Vein endothelial cell (primary cell): ENCODE measurements around the gene DMXL1. TPM values are rescaled to one million over a fixed set of nuclear protein-coding genes. Genes with fewer than 3 reads are reported as not detected.

Experiments
- small RNA-seq: library from RNA; depleted of rRNA; stranded (forward); fragments of <200 nt; gene quantifications from one replicate; pipeline ENCODE3, GENCODE V24; 2012
- total RNA-seq: library from RNA; depleted of rRNA; stranded (reverse); fragments of >200 nt; gene quantifications from 2 replicates; pipeline ENCODE4 v1.2.3, GENCODE V29; 2012

Gene DMXL1, protein sequence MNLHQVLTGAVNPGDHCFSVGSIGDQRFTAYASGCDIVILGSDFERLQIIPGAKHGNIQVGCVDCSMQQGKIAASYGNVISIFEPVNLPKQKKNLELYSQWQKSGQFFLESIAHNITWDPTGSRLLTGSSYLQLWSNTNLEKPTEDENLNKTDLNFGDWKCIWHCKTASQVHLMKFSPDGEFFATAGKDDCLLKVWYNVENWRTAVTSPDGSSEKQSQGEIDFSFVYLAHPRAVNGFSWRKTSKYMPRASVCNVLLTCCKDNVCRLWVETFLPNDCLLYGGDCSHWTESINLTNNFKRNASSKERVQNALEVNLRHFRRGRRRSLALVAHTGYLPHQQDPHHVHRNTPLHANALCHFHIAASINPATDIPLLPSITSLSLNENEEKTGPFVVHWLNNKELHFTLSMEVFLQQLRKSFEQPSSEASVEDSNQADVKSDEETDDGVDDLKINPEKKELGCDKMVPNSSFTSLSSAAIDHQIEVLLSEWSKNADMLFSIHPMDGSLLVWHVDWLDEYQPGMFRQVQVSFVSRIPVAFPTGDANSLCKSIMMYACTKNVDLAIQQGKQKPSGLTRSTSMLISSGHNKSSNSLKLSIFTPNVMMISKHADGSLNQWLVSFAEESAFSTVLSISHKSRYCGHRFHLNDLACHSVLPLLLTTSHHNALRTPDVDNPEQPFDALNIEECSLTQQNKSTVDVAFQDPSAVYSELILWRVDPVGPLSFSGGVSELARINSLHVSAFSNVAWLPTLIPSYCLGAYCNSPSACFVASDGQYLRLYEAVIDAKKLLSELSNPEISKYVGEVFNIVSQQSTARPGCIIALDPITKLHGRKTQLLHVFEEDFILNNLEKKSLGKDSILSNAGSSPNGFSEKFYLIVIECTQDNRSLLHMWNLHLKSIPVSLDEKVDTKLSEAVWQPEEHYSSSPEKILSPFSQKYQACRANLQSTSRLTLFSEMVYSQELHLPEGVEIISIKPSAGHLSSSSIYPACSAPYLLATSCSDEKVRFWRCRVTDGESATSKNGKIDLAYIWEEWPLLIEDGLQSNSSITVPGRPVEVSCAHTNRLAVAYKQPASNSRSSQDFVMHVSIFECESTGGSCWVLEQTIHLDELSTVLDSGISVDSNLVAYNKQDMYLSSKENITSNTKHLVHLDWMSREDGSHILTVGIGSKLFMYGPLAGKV (N-terminal part only)
- total RNA-seq, result 23.5 and 31.9 TPM in 2 replicates

DNA sequence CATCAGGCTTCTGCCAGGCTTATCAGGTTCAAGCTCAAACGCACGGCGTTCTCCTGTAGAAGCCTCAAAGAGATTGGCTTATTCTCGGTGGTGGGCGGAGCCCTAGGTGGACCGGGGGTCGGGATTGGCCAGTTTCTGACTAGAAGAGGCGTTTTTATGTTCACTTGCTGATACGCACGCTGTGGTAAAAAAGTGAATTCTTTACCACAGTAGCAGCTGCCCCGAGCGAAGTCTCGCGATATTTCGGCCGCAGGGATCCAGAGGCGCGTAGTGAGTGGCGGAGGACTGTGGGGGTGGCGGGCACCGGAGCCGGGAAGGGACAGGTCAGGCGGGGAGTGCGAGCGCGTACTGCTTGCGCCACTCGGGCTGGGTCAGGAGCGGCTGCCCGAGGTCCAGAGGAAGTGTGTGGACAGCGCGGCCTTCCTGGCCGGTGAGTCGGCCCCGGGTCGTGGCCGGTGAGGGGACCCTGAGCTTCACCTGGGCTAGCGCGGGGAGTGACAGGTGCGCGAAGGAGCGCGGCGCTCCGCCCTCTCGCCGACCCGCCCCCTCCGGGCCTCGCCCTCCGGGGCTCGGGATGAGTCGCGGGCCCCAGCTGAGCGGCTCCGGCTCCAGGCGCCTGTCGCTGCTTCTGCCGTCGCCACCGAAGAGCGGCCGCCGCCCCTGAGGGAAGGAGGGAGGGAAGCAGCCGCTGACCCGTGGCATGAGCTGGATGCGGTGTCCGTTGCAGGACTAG is at the start of gene DMXL1:
DMXL1 (plus strand) TSS at position 260 of the 733 bp plus-strand sequence. CDS start 483 bp downstream, outside the sequence.

Small RNA genes lying within 50 kb of the gene (small RNA-seq; reads per million reads assigned to genes)
- not detected for gene LAMTOR3P2
- not detected for gene MIR5706
- not detected for gene RNU6-701P

Other genes with a start within 250 kb of the DMXL1 start
- gene DTWD2, start 82.5 kb upstream of the DMXL1 start, total RNA-seq, result 2.9 and 3.3 TPM in 2 replicates